ENCODE data around the gene SNX5.

The SNX5 gene

GRCh38 chr20:17910828-17911294, 57.7 kb downstream of the SNX5 start:
- no peak for DNase-seq

GRCh38 chr20:17909869-17910321, 58.7 kb downstream of the SNX5 start:
- no peak for DNase-seq

DNA sequence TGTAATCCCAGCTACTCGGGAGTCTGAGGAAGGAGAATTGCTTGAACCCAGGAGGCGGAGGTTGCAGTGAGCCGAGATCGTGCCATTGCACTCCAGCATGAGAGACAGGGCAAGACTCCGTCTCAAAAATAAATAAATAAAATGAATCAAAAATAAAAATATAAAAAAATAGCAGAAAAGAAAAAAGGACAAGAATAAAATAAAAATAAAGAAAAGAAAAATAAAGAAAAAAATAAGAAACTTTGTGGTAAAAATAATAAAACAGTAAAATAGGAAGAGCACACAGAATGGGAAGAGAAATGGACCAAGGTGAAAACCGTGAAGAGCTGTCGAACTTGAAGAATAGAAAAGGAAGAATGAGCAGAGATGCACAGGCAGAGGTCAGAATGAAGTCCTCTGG, 63.0 kb downstream of the SNX5 start:
- no peak for DNase-seq

GRCh38 chr20:17904027-17904426, 64.6 kb downstream of the SNX5 start:
- DNase-seq = no peak

DNA sequence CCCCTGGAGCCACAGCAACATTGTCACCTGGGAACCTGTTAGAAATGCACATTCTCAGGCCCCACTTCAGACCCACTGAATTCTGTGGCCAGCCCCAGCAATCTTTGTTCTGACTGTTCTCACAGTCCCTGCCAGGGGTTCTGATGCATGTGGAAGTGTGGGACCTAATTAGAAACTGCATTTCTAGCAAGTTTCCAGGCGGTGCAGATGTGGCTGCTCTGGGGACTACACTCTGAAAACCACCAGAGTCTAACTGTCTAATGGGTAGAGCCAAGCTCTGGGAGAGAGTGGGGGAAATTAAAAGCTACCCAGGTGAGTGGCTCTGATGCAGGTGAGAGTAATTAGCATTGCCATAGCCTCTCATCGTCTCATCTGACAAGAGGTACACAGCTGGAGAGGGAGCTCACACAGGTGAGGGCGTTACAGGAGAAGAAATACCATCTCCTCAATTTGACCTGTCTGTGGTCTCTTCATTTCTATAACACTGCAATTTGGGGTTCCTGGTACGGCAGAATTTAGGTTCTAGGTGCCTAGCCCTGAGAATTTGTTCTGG, 66.0 kb downstream of the SNX5 start:
- DNase-seq = no peak

DNA sequence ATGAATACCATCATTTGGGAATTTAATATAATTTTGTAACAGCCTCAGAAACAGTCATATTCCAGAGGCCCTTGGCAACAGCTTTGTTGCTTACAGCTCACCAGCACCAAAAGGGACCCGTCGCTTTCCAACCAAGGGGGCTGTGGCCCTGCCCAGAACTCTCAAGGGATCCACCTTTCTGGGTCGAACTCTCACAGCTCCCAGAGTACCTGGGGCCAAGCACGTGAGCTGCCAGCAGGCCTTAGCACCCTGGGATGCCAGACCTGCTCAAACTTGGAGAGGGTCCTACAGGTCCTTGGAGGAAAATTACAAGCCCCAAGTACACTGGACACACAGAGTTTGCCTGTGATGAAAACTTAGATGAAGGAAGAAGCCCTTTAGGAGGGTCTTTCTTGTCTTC, 66.6 kb downstream of the SNX5 start:
- no peak for DNase-seq

DNA sequence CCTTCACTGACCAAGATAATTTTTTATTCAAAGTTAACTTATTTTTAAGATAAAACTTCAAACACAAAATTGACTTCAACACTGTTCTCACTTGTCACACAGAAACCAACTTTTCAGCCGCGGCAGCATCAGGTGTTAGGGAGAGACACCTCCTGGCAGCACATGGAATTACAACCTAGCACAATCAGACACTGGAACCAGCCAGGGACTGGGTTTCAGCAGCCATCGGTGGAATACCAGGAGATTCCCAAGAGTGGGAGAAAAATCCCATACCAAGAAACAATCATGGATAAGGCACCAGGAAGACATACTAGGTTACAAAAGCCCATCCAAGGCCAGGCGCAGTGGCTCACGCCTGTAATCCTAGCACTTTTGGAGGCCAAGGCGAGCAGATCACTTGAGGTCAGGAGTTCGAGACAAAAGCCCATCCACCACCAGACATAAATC, 70.0 kb downstream of the SNX5 start:
- peak; percentile 48 to 66 for DNase-seq

- DNase-seq = no peak
Measured at GRCh38 chr20:17897566-17898307, 70.9 kb downstream of the SNX5 start.

GRCh38 chr20:17896771-17897369, 71.7 kb downstream of the SNX5 start:
- no peak for DNase-seq

DNA sequence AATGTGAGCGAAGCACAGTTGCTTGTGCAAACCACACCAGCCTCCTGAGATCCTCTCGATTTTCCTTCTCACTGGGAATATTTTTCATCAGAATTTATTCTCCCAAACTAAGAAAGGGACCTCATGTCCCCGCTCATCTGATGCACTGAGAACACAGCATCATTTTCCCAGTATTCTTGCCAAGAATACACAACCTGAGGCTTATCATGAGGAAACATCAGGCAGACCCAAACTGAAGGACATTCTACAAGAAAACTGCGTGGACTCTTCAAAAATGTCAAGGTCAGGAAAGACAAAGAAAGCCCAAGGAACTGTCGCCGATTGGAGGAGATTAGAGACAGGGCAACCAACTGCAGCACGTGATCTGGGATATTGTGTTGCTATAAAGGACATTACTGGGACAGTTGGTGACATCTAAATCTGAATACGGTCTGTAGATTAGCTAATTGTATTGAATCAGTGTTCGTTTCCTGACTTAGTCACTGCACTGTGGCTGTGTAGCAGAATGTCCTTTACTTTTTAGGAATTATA, 72.3 kb downstream of the SNX5 start:
- DNase-seq = no peak

GRCh38 chr20:17895641-17896171, 72.9 kb downstream of the SNX5 start:
- DNase-seq = peak; percentile 56

GRCh38 chr20:17893445-17893844, 75.1 kb downstream of the SNX5 start:
- no peak for DNase-seq

GRCh38 chr20:17892189-17892938, 76.2 kb downstream of the SNX5 start:
- no peak for DNase-seq
